ENCODE results near the gene ALDOB.
A peak's percentile ranks its signal among the peaks of the same experiment; 100 is the strongest.

The ALDOB gene

GRCh38 chr9:101477214-101477613, 41.6 kb upstream of the ALDOB start:
- Histone ChIP-seq H4K91ac (ENCODE audit: low read depth, low read length, poor library complexity) (no peak overlapping the region), H3K27me3 (ENCODE audit: control insufficient read depth in 3 of 3, insufficient read depth in 3 of 3, low read depth in 1 of 3, low read length in 3 of 3) (no peaks in the 10 kb centered on the region), H3K79me1 (ENCODE audit: low read depth, low read length) (peaks cover 5% of the 10 kb centered on the region), H3K4me3 (ENCODE audit: low read length in 2 of 2) (no peak overlapping the region), H2BK120ac (ENCODE audit: low read depth, low read length) (no peak overlapping the region), H3K4me2 (ENCODE audit: insufficient read depth, low read length, poor library complexity, severe bottlenecking) (no peak overlapping the region), H3K27ac (replicated peaks; ENCODE audit: low read length) (no peak overlapping the region), H3K23ac (ENCODE audit: low read depth, low read length, poor library complexity) (no peak overlapping the region), H3K4ac (ENCODE audit: low read length) (no peak overlapping the region), H2AFZ (ENCODE audit: low read length) (no peak overlapping the region), H3K14ac (ENCODE audit: low read length) (no peak overlapping the region), H2BK15ac (ENCODE audit: low read length) (no peak overlapping the region), H3K18ac (ENCODE audit: low read length) (no peak overlapping the region), H2BK12ac (ENCODE audit: low read length) (no peak overlapping the region), H2BK5ac (ENCODE audit: low read length) (no peak overlapping the region), H2AK5ac (ENCODE audit: low read depth, low read length) (no peak overlapping the region), H3K4me1 (ENCODE audit: control insufficient read depth in 2 of 2, insufficient read depth in 1 of 2, low read depth in 1 of 2, low read length in 2 of 2) (no peaks in the 10 kb centered on the region), H4K8ac (ENCODE audit: low read depth, low read length) (no peak overlapping the region), H3K9ac (ENCODE audit: low read depth, low read length, poor library complexity) (no peak overlapping the region), H3K9me3 (replicated peaks in 1 of 2; ENCODE audit: control insufficient read depth in 2 of 2, insufficient read depth in 1 of 2, low read depth in 1 of 2, low read length in 2 of 2) (no peaks in the 10 kb centered on the region), H3K36me3 (replicated peaks in 1 of 2; ENCODE audit: control insufficient read depth in 2 of 2, insufficient read depth in 2 of 2, low read length in 2 of 2) (peaks cover 18 to 36% of the 10 kb centered on the region in 2 donors)
- WGBS, 2 donors (ENCODE audit: extremely low coverage in 2 of 2, insufficient read length in 2 of 2, insufficient replicate concordance in 1 of 2): no CpG with 5 or more reads among the region's 4 CpGs
- DNase-seq (ENCODE audit: low spot score): no peak

DNA sequence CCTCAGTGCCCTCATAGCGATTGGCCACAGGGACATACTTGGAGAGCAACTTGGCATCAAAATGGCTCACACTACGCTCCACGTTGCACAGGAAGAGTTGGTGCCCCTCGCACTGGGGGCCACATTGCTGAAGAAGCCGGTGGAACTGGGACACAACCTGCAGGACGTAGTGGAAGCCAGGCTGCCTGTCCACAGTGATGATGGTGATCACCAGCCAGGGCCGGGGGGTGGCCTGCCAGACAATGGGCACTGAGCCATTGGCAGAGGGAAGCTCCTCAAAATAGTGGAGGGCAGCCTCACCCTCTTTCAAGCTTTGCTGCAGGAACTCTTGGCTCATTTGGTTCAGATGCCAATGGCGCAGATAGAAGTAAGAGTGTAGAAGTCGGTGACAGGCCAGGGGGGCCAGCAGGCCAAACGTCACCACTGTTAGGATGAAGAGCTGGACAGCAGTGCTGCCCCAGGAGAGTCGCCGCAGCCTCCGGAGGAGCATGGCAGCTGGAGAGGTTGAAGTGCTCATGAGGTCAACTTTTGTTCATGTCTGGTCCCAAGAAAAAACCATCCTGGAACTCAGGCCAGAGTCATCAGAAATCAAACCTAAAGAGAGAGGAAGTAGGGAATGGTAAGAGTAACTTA, 41.1 kb upstream of the ALDOB start:
- Histone ChIP-seq H3K23ac (ENCODE audit: low read depth, low read length, poor library complexity) (no peak overlapping the region), H3K9ac (ENCODE audit: low read depth, low read length, poor library complexity) (no peak overlapping the region), H2BK5ac (ENCODE audit: low read length) (no peak overlapping the region), H3K4me1 (ENCODE audit: control insufficient read depth in 2 of 2, insufficient read depth in 1 of 2, low read depth in 1 of 2, low read length in 2 of 2) (no peaks in the 10 kb centered on the region), H3K14ac (ENCODE audit: low read length) (no peak overlapping the region), H4K8ac (ENCODE audit: low read depth, low read length) (no peak overlapping the region), H3K79me1 (ENCODE audit: low read depth, low read length) (peaks cover 5% of the 10 kb centered on the region), H3K4me2 (ENCODE audit: insufficient read depth, low read length, poor library complexity, severe bottlenecking) (no peak overlapping the region), H3K9me3 (replicated peaks in 1 of 2; ENCODE audit: control insufficient read depth in 2 of 2, insufficient read depth in 1 of 2, low read depth in 1 of 2, low read length in 2 of 2) (no peaks in the 10 kb centered on the region), H3K36me3 (replicated peaks in 1 of 2; ENCODE audit: control insufficient read depth in 2 of 2, insufficient read depth in 2 of 2, low read length in 2 of 2) (peaks cover 18 to 36% of the 10 kb centered on the region in 2 donors), H3K27ac (replicated peaks; ENCODE audit: low read length) (no peak overlapping the region), H2BK15ac (ENCODE audit: low read length) (no peak overlapping the region), H3K18ac (ENCODE audit: low read length) (peak overlapping the region; percentile 17), H4K91ac (ENCODE audit: low read depth, low read length, poor library complexity) (no peak overlapping the region), H2BK120ac (ENCODE audit: low read depth, low read length) (no peak overlapping the region), H3K4me3 (ENCODE audit: low read length in 2 of 2) (peak overlapping the region in 1 of 2 donors; percentile 24), H2AK5ac (ENCODE audit: low read depth, low read length) (no peak overlapping the region), H3K27me3 (ENCODE audit: control insufficient read depth in 3 of 3, insufficient read depth in 3 of 3, low read depth in 1 of 3, low read length in 3 of 3) (no peaks in the 10 kb centered on the region), H2BK12ac (ENCODE audit: low read length) (no peak overlapping the region), H3K4ac (ENCODE audit: low read length) (no peak overlapping the region), H2AFZ (ENCODE audit: low read length) (no peak overlapping the region)
- WGBS, 2 donors (ENCODE audit: extremely low coverage in 2 of 2, insufficient read length in 2 of 2, insufficient replicate concordance in 1 of 2): no CpG with 5 or more reads among the region's 13 CpGs
- DNase-seq (ENCODE audit: low spot score): no peak

- Histone ChIP-seq H3K23ac (ENCODE audit: low read depth, low read length, poor library complexity) (no peak overlapping the region), H2AK5ac (ENCODE audit: low read depth, low read length) (no peak overlapping the region), H4K8ac (ENCODE audit: low read depth, low read length) (no peak overlapping the region), H3K14ac (ENCODE audit: low read length) (no peak overlapping the region), H3K18ac (ENCODE audit: low read length) (no peak overlapping the region), H3K9me3 (replicated peaks in 1 of 2; ENCODE audit: control insufficient read depth in 2 of 2, insufficient read depth in 1 of 2, low read depth in 1 of 2, low read length in 2 of 2) (no peaks in the 10 kb centered on the region), H3K79me1 (ENCODE audit: low read depth, low read length) (peaks cover 2% of the 10 kb centered on the region), H3K4me3 (ENCODE audit: low read length in 2 of 2) (no peak overlapping the region), H3K4me1 (ENCODE audit: control insufficient read depth in 2 of 2, insufficient read depth in 1 of 2, low read depth in 1 of 2, low read length in 2 of 2) (no peaks in the 10 kb centered on the region), H3K36me3 (replicated peaks in 1 of 2; ENCODE audit: control insufficient read depth in 2 of 2, insufficient read depth in 2 of 2, low read length in 2 of 2) (peaks cover 18 to 36% of the 10 kb centered on the region in 2 donors), H2BK12ac (ENCODE audit: low read length) (no peak overlapping the region), H3K4me2 (ENCODE audit: insufficient read depth, low read length, poor library complexity, severe bottlenecking) (no peak overlapping the region), H3K27me3 (ENCODE audit: control insufficient read depth in 3 of 3, insufficient read depth in 3 of 3, low read depth in 1 of 3, low read length in 3 of 3) (no peaks in the 10 kb centered on the region), H3K27ac (replicated peaks; ENCODE audit: low read length) (no peak overlapping the region), H2BK15ac (ENCODE audit: low read length) (no peak overlapping the region), H4K91ac (ENCODE audit: low read depth, low read length, poor library complexity) (no peak overlapping the region), H2BK120ac (ENCODE audit: low read depth, low read length) (no peak overlapping the region), H2BK5ac (ENCODE audit: low read length) (no peak overlapping the region), H3K9ac (ENCODE audit: low read depth, low read length, poor library complexity) (no peak overlapping the region), H3K4ac (ENCODE audit: low read length) (no peak overlapping the region), H2AFZ (ENCODE audit: low read length) (no peak overlapping the region)
- WGBS, 2 donors (ENCODE audit: extremely low coverage in 2 of 2, insufficient read length in 2 of 2, insufficient replicate concordance in 1 of 2): no CpG with 5 or more reads among the region's 1 CpG
- no peak for DNase-seq (ENCODE audit: low spot score)
Observed at GRCh38 chr9:101472891-101473290, 37.3 kb upstream of the ALDOB start.

DNA sequence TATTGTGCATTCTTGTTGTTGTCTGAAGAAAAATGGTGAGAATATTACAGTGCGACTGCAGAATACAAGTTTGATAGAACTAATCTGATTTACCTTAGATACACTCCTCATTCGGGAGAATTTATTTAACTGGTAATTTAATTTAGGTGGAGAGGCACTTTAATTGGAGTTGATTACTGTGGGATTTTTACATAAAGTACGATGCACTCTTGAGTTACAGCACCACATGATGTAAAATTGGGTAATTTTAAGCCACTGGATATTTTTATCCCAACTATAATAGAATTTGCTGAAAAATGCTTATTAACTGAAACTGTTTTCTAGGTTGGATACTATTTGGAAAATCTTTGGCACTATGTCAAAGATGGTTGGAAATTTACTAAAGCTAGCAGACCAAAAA, 35.4 kb upstream of the ALDOB start:
- no peak overlapping the region for H3K9ac ChIP-seq (ENCODE audit: low read depth, low read length, poor library complexity)
- no peak overlapping the region for H3K27ac ChIP-seq (replicated peaks; ENCODE audit: low read length)
- H3K4me1 ChIP-seq (ENCODE audit: control insufficient read depth in 2 of 2, insufficient read depth in 1 of 2, low read depth in 1 of 2, low read length in 2 of 2): no peaks in the 10 kb centered on the region
- no peak overlapping the region for H4K8ac ChIP-seq (ENCODE audit: low read depth, low read length)
- H2BK120ac ChIP-seq (ENCODE audit: low read depth, low read length): no peak overlapping the region
- no peaks in the 10 kb centered on the region for H3K79me1 ChIP-seq (ENCODE audit: low read depth, low read length)
- no peak overlapping the region for H3K4me3 ChIP-seq (ENCODE audit: low read length in 2 of 2)
- no peak overlapping the region for H2AFZ ChIP-seq (ENCODE audit: low read length)
- no peak overlapping the region for H3K18ac ChIP-seq (ENCODE audit: low read length)
- no peak overlapping the region for H4K91ac ChIP-seq (ENCODE audit: low read depth, low read length, poor library complexity)
- no CpG with 5 or more reads among the region's 3 CpGs for WGBS, 2 donors (ENCODE audit: extremely low coverage in 2 of 2, insufficient read length in 2 of 2, insufficient replicate concordance in 1 of 2)
- H3K4me2 ChIP-seq (ENCODE audit: insufficient read depth, low read length, poor library complexity, severe bottlenecking): no peak overlapping the region
- H3K23ac ChIP-seq (ENCODE audit: low read depth, low read length, poor library complexity): no peak overlapping the region
- H2BK5ac ChIP-seq (ENCODE audit: low read length): no peak overlapping the region
- no peak overlapping the region for H2BK12ac ChIP-seq (ENCODE audit: low read length)
- H3K9me3 ChIP-seq (replicated peaks in 1 of 2; ENCODE audit: control insufficient read depth in 2 of 2, insufficient read depth in 1 of 2, low read depth in 1 of 2, low read length in 2 of 2): no peaks in the 10 kb centered on the region
- H3K4ac ChIP-seq (ENCODE audit: low read length): no peak overlapping the region
- no peak overlapping the region for H2AK5ac ChIP-seq (ENCODE audit: low read depth, low read length)
- H3K14ac ChIP-seq (ENCODE audit: low read length): no peak overlapping the region
- H3K27me3 ChIP-seq (ENCODE audit: control insufficient read depth in 3 of 3, insufficient read depth in 3 of 3, low read depth in 1 of 3, low read length in 3 of 3): no peaks in the 10 kb centered on the region
- DNase-seq (ENCODE audit: low spot score): no peak
- H2BK15ac ChIP-seq (ENCODE audit: low read length): no peak overlapping the region
- H3K36me3 ChIP-seq (replicated peaks in 1 of 2; ENCODE audit: control insufficient read depth in 2 of 2, insufficient read depth in 2 of 2, low read length in 2 of 2): peaks cover 11 to 29% of the 10 kb centered on the region in 2 donors
